Measurements from ENCODE around the gene FAM237A.

Gene FAM237A

GRCh38 chr2:206642075-206643025 is at the start of gene FAM237A:
TSS of gene FAM237A (plus strand) at chr2:206642487. CDS start at chr2:206644237, 1,750 bp downstream.
- DNase-seq: peak; percentile 25

DNA sequence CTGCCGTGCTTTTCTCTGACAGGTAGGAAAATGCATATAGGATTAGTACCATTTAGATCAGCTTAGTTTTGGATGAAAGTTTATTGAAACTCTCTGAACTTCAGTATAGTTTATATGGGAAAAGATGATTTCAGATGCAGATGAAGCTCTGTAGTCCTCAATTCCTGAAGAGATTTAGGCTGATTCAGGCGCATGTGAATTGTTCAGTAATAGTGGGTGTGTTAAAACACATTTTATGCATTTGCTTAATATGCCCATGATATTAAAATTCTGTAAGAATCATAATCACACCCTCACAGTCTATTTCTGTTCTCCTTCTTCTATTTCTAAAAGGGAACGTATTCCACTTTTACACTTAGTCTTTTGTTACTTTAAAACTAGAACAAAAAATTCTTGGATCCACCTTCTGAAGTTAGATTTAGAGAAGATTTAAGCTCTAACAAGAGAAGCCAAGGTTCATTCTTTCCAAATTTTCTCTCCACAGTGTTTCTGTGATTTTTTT is 44.5 kb upstream of the FAM237A start:
- DNase-seq: no peak

GRCh38 chr2:206603243-206603642 is 39.0 kb upstream of the FAM237A start:
- DNase-seq: no peak

- no peak for DNase-seq
Observed at GRCh38 chr2:206610451-206610850, 31.8 kb upstream of the FAM237A start.

- DNase-seq: no peak
Observed at GRCh38 chr2:206611191-206611590, 31.1 kb upstream of the FAM237A start.

DNA sequence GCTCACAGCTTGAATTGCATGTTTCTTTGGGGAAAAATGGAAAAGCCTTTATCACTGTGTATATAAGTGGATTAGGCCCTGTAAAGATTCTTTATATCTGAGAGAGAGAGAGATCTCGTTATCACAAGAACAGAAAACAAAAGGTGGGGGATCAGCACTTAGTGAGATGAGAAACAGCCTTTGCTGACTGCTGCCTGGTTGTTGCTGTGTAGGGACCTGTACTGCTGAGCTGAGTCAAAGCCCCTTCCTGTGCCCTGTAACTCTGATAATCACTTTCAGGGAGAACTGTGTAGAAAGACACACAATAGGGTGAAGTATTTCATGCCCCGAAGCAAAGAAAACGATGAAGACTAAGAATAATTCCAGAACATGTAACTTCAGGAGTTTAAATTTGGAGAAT is 30.6 kb upstream of the FAM237A start:
- DNase-seq: no peak

DNA sequence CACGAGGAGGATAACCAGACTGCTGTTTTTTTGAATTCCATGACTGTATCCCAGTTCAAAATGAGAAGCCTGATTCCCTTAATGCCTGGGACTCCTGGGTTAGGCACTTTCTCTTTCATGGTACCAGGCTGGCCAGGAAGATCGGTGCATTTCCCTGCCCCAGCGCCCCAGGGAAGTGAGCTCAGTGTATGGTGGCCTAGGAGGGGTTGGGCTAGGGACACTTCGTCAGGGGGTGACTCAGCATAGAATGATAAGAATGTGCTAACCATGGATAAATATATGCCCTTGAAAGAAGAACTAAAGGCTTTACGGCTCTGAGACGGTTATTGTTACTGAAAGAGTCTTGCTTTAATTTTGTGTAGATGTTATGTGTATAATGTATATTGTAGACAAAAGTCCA is 27.5 kb upstream of the FAM237A start:
- DNase-seq: no peak

DNA sequence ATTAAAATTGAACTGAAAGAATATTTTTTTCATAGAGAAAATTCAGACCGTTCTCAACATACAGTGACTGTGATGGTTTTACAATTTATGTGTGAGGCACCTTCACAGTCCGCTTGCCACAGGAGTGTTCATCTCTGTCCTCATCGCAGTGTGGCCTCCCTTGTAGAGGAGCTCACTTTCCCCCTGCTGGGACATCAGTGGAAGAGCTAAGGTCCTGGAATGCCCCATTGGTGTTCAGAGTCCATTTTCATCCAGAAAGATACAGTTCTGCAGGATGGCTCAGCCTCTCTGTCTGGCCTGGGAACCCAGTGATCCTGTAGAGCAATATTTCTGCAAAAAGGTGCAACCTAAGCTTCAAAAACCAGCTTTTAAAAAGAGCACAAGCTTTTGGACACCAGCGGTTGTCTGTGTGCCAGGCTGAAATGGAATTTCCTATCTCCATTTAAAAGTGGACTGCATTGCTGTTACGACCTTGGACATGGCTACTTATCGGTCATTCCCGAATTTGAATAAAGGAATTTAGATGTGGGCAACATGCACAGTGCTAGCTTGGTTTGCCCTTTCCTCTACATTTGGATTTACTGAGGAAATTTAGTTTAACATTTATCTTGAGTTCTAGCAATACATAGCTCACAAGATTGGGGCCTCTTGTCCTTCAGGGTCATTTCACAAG is 26.7 kb upstream of the FAM237A start:
- DNase-seq: no peak

- DNase-seq: no peak
Observed at GRCh38 chr2:206616151-206616550, 26.1 kb upstream of the FAM237A start.

- no peak for DNase-seq
Observed at GRCh38 chr2:206619011-206619410, 23.3 kb upstream of the FAM237A start.

- no peak for DNase-seq
Observed at GRCh38 chr2:206626108-206626507, 16.2 kb upstream of the FAM237A start.

GRCh38 chr2:206627632-206628031 is 14.7 kb upstream of the FAM237A start:
- no peak for DNase-seq

GRCh38 chr2:206631340-206631739 is 10.9 kb upstream of the FAM237A start:
- no peak for DNase-seq

DNA sequence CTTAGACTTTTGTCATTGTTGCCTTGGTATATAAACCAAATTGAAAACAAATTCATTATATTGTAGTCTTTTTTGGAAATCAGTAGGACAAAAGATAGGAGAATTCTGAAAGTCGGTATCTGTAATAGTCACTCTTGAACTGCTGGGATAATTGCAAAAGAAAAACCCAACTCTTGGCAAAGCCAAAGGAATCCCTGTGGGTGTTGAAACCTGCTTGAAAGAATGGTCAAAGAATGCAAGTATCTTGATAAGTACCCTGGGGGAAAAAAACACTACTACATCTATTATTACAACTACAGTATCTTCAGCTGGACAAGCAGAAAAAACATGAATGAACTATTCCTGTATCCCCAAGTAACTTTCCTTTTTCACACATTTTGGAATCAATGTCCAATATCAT is 7.3 kb upstream of the FAM237A start:
- no peak for DNase-seq

DNA sequence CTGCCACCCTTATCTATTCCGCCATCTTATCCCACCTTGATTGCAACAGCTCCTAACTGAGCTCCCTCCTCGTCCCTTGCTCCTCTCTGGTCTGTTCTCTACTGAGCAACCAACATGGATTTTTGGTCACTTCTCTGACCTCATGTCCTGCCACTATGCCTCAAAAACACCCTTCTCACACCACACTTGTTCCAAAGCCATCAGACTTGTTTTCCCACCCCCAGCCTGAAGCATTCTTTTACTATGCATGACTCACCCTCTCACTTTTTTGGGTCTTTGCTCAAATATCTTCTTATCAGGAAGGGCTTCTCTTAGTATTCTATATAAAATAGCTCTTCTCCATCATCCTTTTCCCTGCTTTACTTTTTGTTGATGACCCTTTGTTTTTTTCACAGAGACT is 2.7 kb upstream of the FAM237A start:
- no peak for DNase-seq

GRCh38 chr2:206641226-206641625 is 1.1 kb upstream of the FAM237A start:
- no peak for DNase-seq

GRCh38 chr2:206647985-206648384 is 5.7 kb downstream of the FAM237A start:
- no peak for DNase-seq

- DNase-seq: peak; percentile 27
Observed at GRCh38 chr2:206657087-206657486, 14.8 kb downstream of the FAM237A start.

DNA sequence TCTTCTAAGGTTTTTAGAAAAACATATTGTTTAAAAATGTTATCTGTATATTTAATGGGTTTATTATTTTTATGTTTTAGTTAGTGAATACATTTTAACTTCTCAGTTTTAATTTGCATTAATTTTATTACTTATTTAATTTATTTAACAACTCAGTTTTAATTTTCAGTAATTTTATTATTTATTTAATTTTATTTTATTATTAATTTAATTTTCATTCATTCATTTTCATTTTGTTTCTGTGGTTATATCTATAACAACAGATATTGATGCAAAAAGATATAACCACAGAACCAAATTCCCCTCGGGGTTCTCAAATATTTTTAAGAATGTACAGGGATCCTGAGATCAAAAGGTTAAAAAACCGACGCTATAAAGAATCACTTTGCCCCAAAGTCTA is 23.0 kb downstream of the FAM237A start:
- DNase-seq: no peak

DNA sequence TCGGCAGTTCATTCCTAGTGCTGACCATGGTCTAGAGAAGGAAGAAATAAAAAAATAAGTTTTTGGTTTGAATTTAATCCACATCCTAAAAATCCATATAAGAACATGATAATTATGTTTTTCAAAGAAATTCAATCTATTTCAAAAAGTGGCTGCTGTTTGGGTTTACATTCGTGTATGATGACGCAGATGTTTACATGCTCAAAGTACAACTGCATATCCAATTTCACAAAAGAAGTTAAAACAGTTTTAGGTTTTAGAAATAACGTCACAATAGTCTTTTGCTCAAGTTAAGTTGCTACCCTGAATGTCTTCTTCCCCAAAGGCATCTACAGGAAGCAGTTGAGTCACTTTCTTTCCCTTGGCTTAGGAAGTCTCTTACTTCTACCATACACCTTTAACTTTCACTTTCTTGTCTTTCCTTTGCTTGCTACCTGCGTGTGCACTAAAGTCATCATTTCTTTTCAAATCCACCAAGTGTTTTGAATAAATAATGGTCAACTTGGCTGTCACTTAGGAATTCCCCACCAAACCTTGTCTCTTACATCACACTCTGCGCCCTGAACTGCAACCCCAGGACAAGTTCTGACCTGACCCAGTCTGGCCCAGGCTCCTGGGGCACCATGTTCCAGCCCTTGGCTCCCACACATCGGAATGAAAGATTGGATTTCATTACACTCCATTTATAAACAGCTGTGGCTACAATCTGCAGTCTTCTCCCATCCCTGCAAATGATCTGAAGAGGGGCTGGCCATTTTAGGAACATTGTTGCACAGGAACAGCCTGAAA is 28.4 kb downstream of the FAM237A start:
- no peak for DNase-seq

GRCh38 chr2:206683546-206683945 is 41.3 kb downstream of the FAM237A start:
- DNase-seq: no peak

DNA sequence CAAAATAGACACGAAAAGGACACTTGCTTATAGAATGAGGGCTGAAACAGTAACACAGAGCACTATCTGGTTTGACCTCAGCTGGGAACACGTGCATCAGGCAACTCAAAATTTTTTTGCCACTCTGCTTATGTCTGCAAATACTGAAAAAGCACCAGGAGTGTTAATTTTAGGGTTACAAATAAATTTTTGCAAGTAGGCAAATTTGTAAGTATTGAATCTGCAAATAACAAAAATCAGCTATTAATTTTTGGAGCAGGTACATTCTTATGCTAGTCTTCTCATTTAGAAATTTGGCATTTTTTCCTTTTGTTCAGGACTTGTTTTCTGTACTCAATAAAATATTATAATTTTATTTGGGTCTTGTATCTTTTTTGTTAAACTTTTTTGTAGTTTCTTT is 46.2 kb downstream of the FAM237A start:
- DNase-seq: no peak

DNA sequence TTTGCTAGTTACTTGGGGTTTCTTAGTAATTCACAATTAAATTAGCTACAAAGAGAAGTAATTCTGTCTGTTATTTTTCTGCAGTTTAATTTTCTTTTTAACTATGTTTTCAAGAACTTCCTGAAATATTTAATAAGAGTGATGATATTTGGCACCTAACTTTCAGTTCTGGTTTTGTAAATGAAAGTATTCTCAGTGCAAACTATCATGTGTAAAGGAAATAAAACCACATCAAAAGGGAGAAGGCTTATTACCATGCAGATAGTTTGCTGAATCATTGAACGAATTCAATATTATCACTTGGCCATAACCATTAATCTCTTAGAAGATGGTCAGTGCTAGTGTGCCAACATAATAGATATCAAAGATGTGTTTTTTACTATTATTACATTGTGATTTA is 46.7 kb downstream of the FAM237A start:
- no peak for DNase-seq
